H1 (cell line): ENCODE data around the gene ZDHHC1. TPM values are rescaled to one million over a fixed set of nuclear protein-coding genes. Genes with fewer than 3 reads are reported as not detected.

ENCODE experiments used
- BACH1 ChIP-seq: IDR thresholded peaks from 2 replicates; pipeline ENCODE4 v1.6.1; 2012; ENCODE audit warnings: low read length, improper control_type of control experiment
- CHD7 ChIP-seq: fragments of 300-600 bp; sonication (generic); IDR thresholded peaks from 2 replicates; pipeline ENCODE4 v1.7.1; 2012; ENCODE audit warnings: low read length, moderate library complexity, mild to moderate bottlenecking, inconsistent platforms; ENCODE audit not compliant: insufficient replicate concordance
- EP300 ChIP-seq, 2 experiments: IDR thresholded peaks; 1 replicate in 1 of 2; 2 replicates in 1 of 2; pipeline ENCODE4 v1.6.1; 2011 to 2012; ENCODE audit warnings: low read depth in 2 of 2, low read length in 2 of 2, mild to moderate bottlenecking in 2 of 2, borderline replicate concordance in 1 of 2, inconsistent platforms in 1 of 2, moderate library complexity in 1 of 2
- HDAC2 ChIP-seq, 2 experiments: fragments of 300-600 bp in 1 of 2; sonication (generic) in 1 of 2; IDR thresholded peaks; 2 replicates each; pipeline ENCODE4 v1.6.1; 2011 to 2012; ENCODE audit warnings: low read depth in 2 of 2, low read length in 2 of 2, mild to moderate bottlenecking in 2 of 2, moderate library complexity in 2 of 2, borderline replicate concordance in 1 of 2, inconsistent platforms in 1 of 2
- TAF1 ChIP-seq: IDR thresholded peaks from 2 replicates; pipeline ENCODE4 v1.6.1; 2011; ENCODE audit warnings: mild to moderate bottlenecking, low read depth, low read length
- TAF7 ChIP-seq: optimal IDR thresholded peaks from 2 replicates; pipeline ENCODE3; 2011; ENCODE audit warnings: low read depth, mild to moderate bottlenecking, inconsistent platforms, low read length, moderate library complexity, borderline replicate concordance
- TBP ChIP-seq: IDR thresholded peaks from 2 replicates; pipeline ENCODE4 v1.6.1; 2011; ENCODE audit warnings: low read depth, low read length, improper control_type of control experiment
- ZNF274 ChIP-seq: IDR thresholded peaks from 2 replicates; pipeline ENCODE4 v1.7.0; 2012; ENCODE audit warnings: low read length, borderline replicate concordance; ENCODE audit errors: extremely low read depth
- polyA plus RNA-seq, 7 experiments: library from polyadenylated mRNA; depleted of rRNA in 3 of 7; stranded (reverse) in 5 of 7; unstranded in 2 of 7; fragments of >200 nt in 5 of 7; fragments of 200-250 nt in 2 of 7; gene quantifications; 1 replicate in 5 of 7; 2 replicates in 1 of 7; 4 replicates in 1 of 7; pipeline versions ENCODE4 v1.2.1 to v1.2.3, GENCODE V29; 2011 to 2013; ENCODE audit warnings: missing spikeins in 2 of 7, mixed read lengths in 2 of 7
- total RNA-seq: library from RNA; stranded (reverse); fragmentation: NEBNext Ultra II Directional; extraction: Animal tissue kit (Norgen Biotek cat#: 25700); gene quantifications from 2 replicates; pipeline ENCODE4 v1.2.1, GENCODE V29; 2021

ZDHHC1 gene
- total and polyA plus RNA-seq, 2 of the 8 experiments (the other 6 are each of a cell fraction or from before 2014, with no cell fraction given) = 3.1 to 4.9 TPM

GRCh38 chr16:67446968-67447507 is 30.8 kb upstream of the ZDHHC1 start (continued):
- no peak for TF ChIP-seq CHD7
- TF ChIP-seq HDAC2 (IDR thresholded peaks at IDR 0.05; ENCODE audit: borderline replicate concordance in 1 of 2, low read depth in 2 of 2, low read length in 2 of 2) = no peak
- no peak for TF ChIP-seq TAF1
- no peak for TF ChIP-seq EP300 (IDR thresholded peaks at IDR 0.05; ENCODE audit: borderline replicate concordance in 1 of 2, low read depth in 2 of 2, low read length in 2 of 2)
- no peak for TF ChIP-seq ZNF274
- no peak for TF ChIP-seq TAF7
- no peak for TF ChIP-seq BACH1
- TF ChIP-seq TBP = no peak
- TF ChIP-seq, all 59 proteins: peak for 0
